Activated CD4-positive, alpha-beta T cell treated with anti-CD3 and anti-CD28 coated beads, Interleukin-2, amount 10 ng/mL, durations not matched to agents 7 days and 5 days (primary cell): ENCODE measurements around the gene ALKBH3. TPM values are rescaled to one million over a fixed set of nuclear protein-coding genes. Genes with fewer than 3 reads are reported as not detected.

ENCODE experiments used
- CTCF ChIA-PET: fragments of 350-600 bp; sonication (Branson Sonifier 250); formaldehyde crosslinking; loops from one replicate; lab custom pipeline; 2021; ENCODE audit warnings: antibody characterized with exemption; lab: Charles Lee
- POLR2A ChIA-PET: fragments of 350-600 bp; sonication (Branson Sonifier 250); formaldehyde crosslinking; loops from one replicate; lab custom pipeline; 2021; ENCODE audit warnings: antibody characterized with exemption; lab: Charles Lee
- DNase-seq: peaks from one replicate; pipeline ENCODE4 v3.0.0-alpha.2; 2020
- H3K27ac Mint-ChIP-seq: one replicate; pipeline ENCODE4 v1.8.0; 2021; ENCODE audit warnings: mild to moderate bottlenecking, moderate library complexity, mixed read lengths
- H3K27me3 Mint-ChIP-seq: one replicate; pipeline ENCODE4 v1.8.0; 2021; ENCODE audit warnings: mixed read lengths
- H3K36me3 Mint-ChIP-seq: one replicate; pipeline ENCODE4 v1.8.0; 2021; ENCODE audit warnings: low read depth, mixed read lengths
- H3K4me1 Mint-ChIP-seq: one replicate; pipeline ENCODE4 v1.8.0; 2021; ENCODE audit warnings: mixed read lengths
- H3K4me3 Mint-ChIP-seq: one replicate; pipeline ENCODE4 v1.8.0; 2021; ENCODE audit warnings: mild to moderate bottlenecking, moderate library complexity, mixed read lengths
- H3K9me3 Mint-ChIP-seq: one replicate; pipeline ENCODE4 v1.8.0; 2021; ENCODE audit warnings: mixed read lengths
- total RNA-seq, 2 experiments: library from RNA; stranded (reverse); gene quantifications; one replicate each; pipeline ENCODE4 v1.2.3, GENCODE V29; 2021

Gene ALKBH3
- total RNA-seq = 10 to 100 TPM; 34.6 to 38.5 TPM

DNA sequence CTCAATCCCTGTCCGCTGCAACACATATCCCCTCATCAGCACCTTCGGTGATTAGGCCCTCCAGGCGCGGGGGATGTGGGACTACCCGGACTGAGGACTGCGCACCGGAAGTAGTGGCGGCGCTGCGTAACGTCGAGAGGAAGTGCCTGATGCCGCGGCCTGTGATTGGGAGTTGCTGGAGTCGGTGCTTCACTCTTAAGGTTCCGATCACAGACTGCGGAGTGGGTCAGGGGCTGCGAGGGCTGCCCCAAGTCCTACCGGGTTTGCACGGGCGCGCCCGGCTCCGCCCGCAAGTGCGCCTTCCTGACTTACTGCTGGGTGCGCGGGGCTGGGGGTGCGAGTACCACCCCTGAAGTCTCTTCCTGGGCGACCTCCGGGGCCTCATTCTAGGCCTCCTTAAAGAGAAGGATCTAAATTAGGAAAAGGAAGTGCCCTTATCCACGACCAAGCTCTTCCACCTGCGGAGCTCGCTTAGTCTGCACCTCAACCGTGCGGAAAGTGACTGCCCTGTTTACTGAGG lies at the start of gene ALKBH3:
Gene ALKBH3 (plus strand): TSS at position 192 of the 520 bp plus-strand sequence. CDS start 1,822 bp downstream, outside the sequence.
- DNase-seq = peak; percentile 93
- H3K4me1 Mint-ChIP-seq = peaks cover 24% of the 10 kb centered on the region
- peak within 1 kb of the TSS; percentile 89 for H3K4me3 Mint-ChIP-seq
- POLR2A ChIA-PET = no interaction called here
- H3K27me3 Mint-ChIP-seq = peaks cover 9% of the 10 kb centered on the region
- peaks cover 8% of the 10 kb centered on the region for H3K9me3 Mint-ChIP-seq
- peaks cover 28% of the 10 kb centered on the region for H3K36me3 Mint-ChIP-seq
- H3K27ac Mint-ChIP-seq = peak within 1 kb of the TSS; percentile 90
- CTCF ChIA-PET = interaction anchor here (1.2 to 1.8 kb wide), 2 partner anchors 9 to 10 kb away, joined by 4 to 7 read pairs; no protein-coding TSS in a partner anchor

- peaks cover 3% of the 10 kb centered on the region for H3K4me1 Mint-ChIP-seq
- no peaks in the 10 kb centered on the region for H3K27me3 Mint-ChIP-seq
- no peaks in the 10 kb centered on the region for H3K9me3 Mint-ChIP-seq
- DNase-seq = peak; percentile 9
- H3K27ac Mint-ChIP-seq = no peak overlapping the region
- POLR2A ChIA-PET = interaction anchor here (0.7 kb wide), 1 partner anchor 116 kb away, joined by 3 read pairs; no protein-coding TSS in a partner anchor
- H3K4me3 Mint-ChIP-seq = no peak overlapping the region
- peaks cover 9% of the 10 kb centered on the region for H3K36me3 Mint-ChIP-seq
- CTCF ChIA-PET = interaction anchor here (0.9 to 1.2 kb wide), 3 partner anchors 21 to 43 kb away, joined by 3 to 5 read pairs (median 3); no protein-coding TSS in a partner anchor
Observed at GRCh38 chr11:43830928-43831440, 49.6 kb upstream of the ALKBH3 start.

DNA sequence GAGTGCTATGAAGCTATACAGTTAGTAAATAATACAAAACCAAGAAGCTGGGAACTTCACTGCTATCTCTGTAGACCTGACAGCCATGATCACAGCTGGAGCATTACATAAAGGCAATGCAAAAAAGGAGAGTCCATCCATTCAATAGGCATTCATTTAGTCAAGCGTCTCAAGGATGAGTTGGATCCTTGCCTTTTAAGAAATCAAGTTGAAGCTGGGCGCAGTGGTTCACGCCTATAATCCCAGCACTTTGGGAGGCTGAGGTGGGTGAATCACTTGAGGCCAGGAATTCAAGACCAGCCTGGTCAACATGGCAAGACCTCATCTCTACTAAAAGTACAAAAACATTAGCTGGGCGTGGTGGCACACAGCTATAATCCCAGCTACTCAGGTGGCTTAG lies 48.1 kb upstream of the ALKBH3 start:
- H3K27me3 Mint-ChIP-seq = no peaks in the 10 kb centered on the region
- no peak overlapping the region for H3K4me3 Mint-ChIP-seq
- H3K4me1 Mint-ChIP-seq = peaks cover 3% of the 10 kb centered on the region
- no peaks in the 10 kb centered on the region for H3K9me3 Mint-ChIP-seq
- H3K36me3 Mint-ChIP-seq = peaks cover 9% of the 10 kb centered on the region
- ChIA-PET POLR2A (no interaction called here), CTCF (interaction anchor here (0.8 to 1.9 kb wide), 2 partner anchors 16 to 18 kb away, joined by 5 read pairs; no protein-coding TSS in a partner anchor)
- no peak for DNase-seq
- no peak overlapping the region for H3K27ac Mint-ChIP-seq

DNA sequence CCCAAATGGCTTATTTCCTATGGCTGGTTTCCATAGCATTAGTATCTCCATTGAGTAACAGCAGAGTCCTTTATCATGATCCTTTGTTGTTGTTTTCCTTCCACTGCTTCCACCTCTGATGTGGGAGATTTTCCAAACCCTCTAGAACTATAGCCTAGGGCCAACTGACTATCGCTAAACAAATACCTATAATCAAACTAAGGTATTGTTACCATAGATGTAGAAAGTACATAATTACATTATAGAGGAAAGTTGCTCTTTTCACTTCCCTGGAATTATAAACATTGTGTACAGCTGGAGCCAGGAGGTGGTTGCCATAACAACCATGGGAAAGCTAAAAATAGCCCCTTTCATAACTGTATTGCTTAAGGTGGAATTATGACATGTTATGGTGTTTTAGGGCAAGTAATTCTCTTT lies 47.0 kb upstream of the ALKBH3 start:
- H3K9me3 Mint-ChIP-seq = no peaks in the 10 kb centered on the region

DNA sequence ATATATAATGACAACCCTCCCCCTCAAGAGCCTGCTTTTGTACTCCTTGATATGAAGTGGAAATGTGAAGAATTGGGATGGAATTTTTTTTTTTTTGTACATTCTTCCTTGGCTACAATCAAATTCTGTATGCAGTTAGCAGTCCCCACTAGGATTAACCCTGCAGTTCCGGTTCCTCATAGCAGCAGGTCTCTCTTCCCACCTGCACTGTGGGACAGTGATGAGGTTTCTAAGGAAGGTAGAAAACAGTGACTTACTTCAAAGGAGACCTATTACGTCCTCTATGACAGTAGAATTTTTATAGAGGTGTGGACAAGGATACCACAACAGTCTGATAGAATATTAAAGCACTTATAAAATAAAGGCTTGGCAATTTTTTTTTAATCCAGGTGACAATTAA lies 46.3 kb upstream of the ALKBH3 start:
- peaks cover 3% of the 10 kb centered on the region for H3K4me1 Mint-ChIP-seq
- H3K4me3 Mint-ChIP-seq = no peak overlapping the region
- ChIA-PET CTCF (interaction anchor here (0.6 to 0.7 kb wide), 2 partner anchors 30 to 261 kb away, joined by 3 to 7 read pairs; no protein-coding TSS in a partner anchor), POLR2A (no interaction called here)
- H3K9me3 Mint-ChIP-seq = no peaks in the 10 kb centered on the region
- no peaks in the 10 kb centered on the region for H3K27me3 Mint-ChIP-seq
- no peak overlapping the region for H3K27ac Mint-ChIP-seq
- no peak for DNase-seq
- H3K36me3 Mint-ChIP-seq = peaks cover 9% of the 10 kb centered on the region

More for the DNA sequence above, 47.0 kb upstream of the ALKBH3 start:
- CTCF ChIA-PET = interaction anchor here (0.6 to 0.7 kb wide), 2 partner anchors 30 to 261 kb away, joined by 3 to 7 read pairs; no protein-coding TSS in a partner anchor
- DNase-seq = no peak
- Mint-ChIP-seq H3K27ac (no peak overlapping the region), H3K27me3 (no peaks in the 10 kb centered on the region), H3K4me1 (peaks cover 3% of the 10 kb centered on the region), H3K36me3 (peaks cover 9% of the 10 kb centered on the region), H3K4me3 (no peak overlapping the region)
- POLR2A ChIA-PET = no interaction called here

DNA sequence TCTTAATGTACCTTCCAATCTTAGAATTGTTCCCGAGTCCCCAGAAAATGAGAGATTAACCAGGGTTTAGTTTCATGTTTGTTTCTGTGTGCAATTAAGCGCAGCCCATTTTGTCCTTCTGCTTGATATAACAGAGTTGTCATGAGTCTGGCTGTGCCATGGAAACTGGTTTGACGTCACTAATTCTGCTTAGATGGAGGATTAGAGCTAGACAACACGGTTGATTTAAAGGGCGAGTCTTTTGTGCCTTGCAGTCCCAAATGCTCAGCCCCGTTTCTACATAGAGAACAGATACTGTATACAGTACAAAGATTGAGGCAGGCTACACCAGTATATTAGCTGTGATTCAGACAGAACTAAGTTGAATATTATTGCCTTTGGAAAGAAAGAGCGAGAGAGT lies 45.5 kb upstream of the ALKBH3 start:
- Mint-ChIP-seq H3K36me3 (peaks cover 10% of the 10 kb centered on the region), H3K9me3 (no peaks in the 10 kb centered on the region), H3K27me3 (no peaks in the 10 kb centered on the region), H3K4me3 (no peak overlapping the region), H3K4me1 (peaks cover 3% of the 10 kb centered on the region), H3K27ac (no peak overlapping the region)
- ChIA-PET POLR2A (no interaction called here), CTCF (no interaction called here)
- DNase-seq = no peak

- H3K9me3 Mint-ChIP-seq = no peaks in the 10 kb centered on the region
- H3K4me3 Mint-ChIP-seq = no peak overlapping the region
- no peaks in the 10 kb centered on the region for H3K4me1 Mint-ChIP-seq
- peaks cover 6% of the 10 kb centered on the region for H3K36me3 Mint-ChIP-seq
- ChIA-PET CTCF (interaction anchor here (0.8 to 1.1 kb wide), 2 partner anchors 8 to 9 kb away, joined by 3 read pairs; no protein-coding TSS in a partner anchor), POLR2A (no interaction called here)
- no peak overlapping the region for H3K27ac Mint-ChIP-seq
- no peaks in the 10 kb centered on the region for H3K27me3 Mint-ChIP-seq
- no peak for DNase-seq
Observed at GRCh38 chr11:43837879-43838278, 42.8 kb upstream of the ALKBH3 start.

GRCh38 chr11:43842021-43842420 lies 38.6 kb upstream of the ALKBH3 start:
- Mint-ChIP-seq H3K27ac (no peak overlapping the region), H3K27me3 (no peaks in the 10 kb centered on the region), H3K4me3 (no peak overlapping the region), H3K36me3 (peaks cover 6% of the 10 kb centered on the region), H3K4me1 (no peaks in the 10 kb centered on the region), H3K9me3 (no peaks in the 10 kb centered on the region)
- DNase-seq = no peak
- CTCF ChIA-PET = interaction anchor here (1.9 kb wide), 1 partner anchor 10 kb away, joined by 4 read pairs; no protein-coding TSS in a partner anchor
- POLR2A ChIA-PET = no interaction called here

DNA sequence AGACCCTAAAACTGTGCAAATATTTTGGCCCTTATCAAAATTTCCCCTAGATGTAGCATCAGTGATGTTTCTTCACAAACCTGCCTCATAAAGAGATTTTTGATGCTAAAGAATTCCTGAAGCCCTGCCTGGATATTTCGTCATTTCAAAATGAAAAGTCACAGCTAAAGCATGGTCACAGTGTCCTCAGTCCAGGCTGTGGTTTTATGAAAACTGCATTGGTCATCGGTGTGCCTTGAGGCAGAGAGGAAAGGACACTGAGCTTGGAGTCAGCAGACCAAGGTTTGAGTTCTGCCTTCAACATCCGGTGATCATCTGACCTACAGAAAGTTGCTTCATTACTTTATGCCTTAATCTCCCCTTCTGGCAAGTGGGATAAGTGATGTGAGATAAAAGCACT lies 34.8 kb upstream of the ALKBH3 start:
- ChIA-PET POLR2A (no interaction called here), CTCF (interaction anchor here (0.8 kb wide), 1 partner anchor 8 kb away, joined by 3 read pairs; no protein-coding TSS in a partner anchor)
- Mint-ChIP-seq H3K27ac (no peak overlapping the region), H3K4me1 (peaks cover 6% of the 10 kb centered on the region), H3K4me3 (no peak overlapping the region), H3K9me3 (no peaks in the 10 kb centered on the region), H3K27me3 (no peaks in the 10 kb centered on the region), H3K36me3 (no peaks in the 10 kb centered on the region)
- no peak for DNase-seq

- Mint-ChIP-seq H3K27ac (no peak overlapping the region), H3K27me3 (no peaks in the 10 kb centered on the region), H3K4me1 (peaks cover 6% of the 10 kb centered on the region), H3K4me3 (no peak overlapping the region), H3K36me3 (peaks cover 3% of the 10 kb centered on the region), H3K9me3 (no peaks in the 10 kb centered on the region)
- peak; percentile 74 for DNase-seq
- CTCF ChIA-PET = interaction anchor here (0.6 to 1.4 kb wide), 10 partner anchors 9 to 276 kb away, joined by 3 to 7 read pairs (median 4); no protein-coding TSS in a partner anchor
- POLR2A ChIA-PET = no interaction called here
Observed at GRCh38 chr11:43852057-43852636, 28.5 kb upstream of the ALKBH3 start.

GRCh38 chr11:43853781-43854180 lies 26.9 kb upstream of the ALKBH3 start:
- POLR2A ChIA-PET = no interaction called here
- no peaks in the 10 kb centered on the region for H3K27me3 Mint-ChIP-seq
- no peak overlapping the region for H3K4me3 Mint-ChIP-seq
- no peaks in the 10 kb centered on the region for H3K9me3 Mint-ChIP-seq
- H3K4me1 Mint-ChIP-seq = peaks cover 5% of the 10 kb centered on the region
- DNase-seq = no peak
- H3K27ac Mint-ChIP-seq = peak overlapping the region; percentile 13
- CTCF ChIA-PET = interaction anchor here (0.7 kb wide), 1 partner anchor 251 kb away, joined by 3 read pairs; no protein-coding TSS in a partner anchor
- peaks cover 3% of the 10 kb centered on the region for H3K36me3 Mint-ChIP-seq

GRCh38 chr11:43856993-43857392 lies 23.6 kb upstream of the ALKBH3 start:
- CTCF ChIA-PET = interaction anchor here (0.7 kb wide), 1 partner anchor 33 kb away, joined by 3 read pairs; no protein-coding TSS in a partner anchor
- Mint-ChIP-seq H3K27me3 (no peaks in the 10 kb centered on the region), H3K4me3 (no peak overlapping the region), H3K36me3 (peaks cover 3% of the 10 kb centered on the region), H3K9me3 (no peaks in the 10 kb centered on the region), H3K4me1 (no peaks in the 10 kb centered on the region), H3K27ac (no peak overlapping the region)
- POLR2A ChIA-PET = no interaction called here
- no peak for DNase-seq

GRCh38 chr11:43861141-43861540 lies 19.5 kb upstream of the ALKBH3 start:
- Mint-ChIP-seq H3K9me3 (no peaks in the 10 kb centered on the region), H3K4me1 (no peaks in the 10 kb centered on the region), H3K27ac (no peak overlapping the region), H3K36me3 (no peaks in the 10 kb centered on the region), H3K27me3 (peaks cover 23% of the 10 kb centered on the region), H3K4me3 (no peak overlapping the region)
- ChIA-PET POLR2A (no interaction called here), CTCF (no interaction called here)
- DNase-seq = no peak
